Measurements from ENCODE around the gene IL4R.
"Not testable (repeated sequence)": the region's sequence is repeated elsewhere in the genome, so short reads cannot be mapped to it uniquely, and the experiment has no call there.

IL4R gene

DNA sequence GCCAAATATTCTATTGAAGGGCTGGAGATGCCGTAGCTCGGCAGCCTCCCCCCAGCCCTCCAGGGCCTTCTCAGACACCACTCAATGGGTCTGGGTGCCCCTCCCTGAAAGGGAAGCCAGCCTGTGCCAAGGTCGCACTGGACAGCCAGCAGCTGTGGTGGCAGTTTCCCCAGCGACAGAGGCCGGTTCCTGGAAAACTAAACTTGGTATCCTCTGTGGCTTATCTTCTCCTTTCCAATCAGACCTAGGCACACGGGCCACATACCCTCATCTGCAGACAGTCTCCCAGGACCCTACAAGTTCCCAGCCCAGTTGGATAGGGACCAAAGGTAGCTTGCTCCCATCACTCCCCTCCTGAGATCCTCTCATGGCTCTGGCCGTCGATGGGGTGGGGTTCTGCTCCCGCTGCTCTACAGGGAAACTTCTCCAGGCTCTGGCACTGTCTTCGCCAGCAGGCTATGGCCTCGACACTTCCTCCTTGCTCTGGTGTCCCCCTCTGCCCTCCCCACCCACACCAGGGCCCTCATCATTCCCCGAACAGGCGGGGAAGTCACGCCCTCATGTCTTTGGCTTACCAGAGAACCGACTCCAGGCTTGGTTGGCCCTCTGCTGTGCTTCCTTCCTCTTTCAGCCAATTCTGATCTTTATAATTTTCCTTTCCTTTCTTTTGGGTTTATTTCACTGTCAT is 69.9 kb downstream of the IL4R start:
- peaks cover 12% of the 10 kb centered on the region for H3K36me3 Mint-ChIP-seq (ENCODE audit: low read depth)
- H3K9me3 Mint-ChIP-seq, result peaks cover 29% of the 10 kb centered on the region
- no peak overlapping the region for H3K27ac Mint-ChIP-seq
- no peak for DNase-seq (ENCODE audit: low spot score)
- peaks cover 26% of the 10 kb centered on the region for H3K4me1 Mint-ChIP-seq (ENCODE audit: low read depth)
- no peak overlapping the region for H3K4me3 Mint-ChIP-seq
- no peaks in the 10 kb centered on the region for H3K27me3 Mint-ChIP-seq (ENCODE audit: low read depth)

DNA sequence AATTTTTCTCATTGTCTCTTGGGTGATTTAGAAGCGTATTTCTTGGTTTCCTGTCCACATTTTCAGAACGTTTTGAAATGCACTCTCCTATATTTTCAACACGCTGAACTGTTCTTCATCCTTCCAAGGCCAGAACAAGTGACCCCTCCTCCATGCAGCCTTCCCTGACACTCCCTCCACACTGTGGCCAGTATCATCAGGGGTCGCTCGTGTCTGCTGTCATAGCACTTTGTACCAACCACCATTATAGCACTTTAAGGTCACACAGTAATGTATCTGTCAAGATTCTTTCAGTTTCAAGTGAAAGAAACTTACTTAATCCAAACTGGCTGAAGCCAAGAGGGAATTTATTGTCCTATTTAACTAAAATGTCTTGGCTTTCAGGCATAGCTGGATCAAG is 70.7 kb downstream of the IL4R start:
- peaks cover 20% of the 10 kb centered on the region for H3K4me1 Mint-ChIP-seq (ENCODE audit: low read depth)
- no peak overlapping the region for H3K4me3 Mint-ChIP-seq
- no peak overlapping the region for H3K27ac Mint-ChIP-seq
- no peaks in the 10 kb centered on the region for H3K27me3 Mint-ChIP-seq (ENCODE audit: low read depth)
- no peak for DNase-seq (ENCODE audit: low spot score)
- peaks cover 13% of the 10 kb centered on the region for H3K36me3 Mint-ChIP-seq (ENCODE audit: low read depth)
- peaks cover 32% of the 10 kb centered on the region for H3K9me3 Mint-ChIP-seq

GRCh38 chr16:27385398-27385797 is 71.6 kb downstream of the IL4R start:
- H3K27ac Mint-ChIP-seq, result no peak overlapping the region
- no peaks in the 10 kb centered on the region for H3K27me3 Mint-ChIP-seq (ENCODE audit: low read depth)
- peaks cover 15% of the 10 kb centered on the region for H3K36me3 Mint-ChIP-seq (ENCODE audit: low read depth)
- peaks cover 37% of the 10 kb centered on the region for H3K9me3 Mint-ChIP-seq
- DNase-seq (ENCODE audit: low spot score), result no peak
- H3K4me3 Mint-ChIP-seq, result no peak overlapping the region
- peaks cover 18% of the 10 kb centered on the region for H3K4me1 Mint-ChIP-seq (ENCODE audit: low read depth)

- peaks cover 18% of the 10 kb centered on the region for H3K36me3 Mint-ChIP-seq (ENCODE audit: low read depth)
- H3K9me3 Mint-ChIP-seq, result peaks cover 43% of the 10 kb centered on the region
- no peaks in the 10 kb centered on the region for H3K27me3 Mint-ChIP-seq (ENCODE audit: low read depth)
- DNase-seq (ENCODE audit: low spot score), result no peak
- peaks cover 18% of the 10 kb centered on the region for H3K4me1 Mint-ChIP-seq (ENCODE audit: low read depth)
- H3K27ac Mint-ChIP-seq, result no peak overlapping the region
- H3K4me3 Mint-ChIP-seq, result no peak overlapping the region
Observed at GRCh38 chr16:27386674-27387073, 72.9 kb downstream of the IL4R start.

DNA sequence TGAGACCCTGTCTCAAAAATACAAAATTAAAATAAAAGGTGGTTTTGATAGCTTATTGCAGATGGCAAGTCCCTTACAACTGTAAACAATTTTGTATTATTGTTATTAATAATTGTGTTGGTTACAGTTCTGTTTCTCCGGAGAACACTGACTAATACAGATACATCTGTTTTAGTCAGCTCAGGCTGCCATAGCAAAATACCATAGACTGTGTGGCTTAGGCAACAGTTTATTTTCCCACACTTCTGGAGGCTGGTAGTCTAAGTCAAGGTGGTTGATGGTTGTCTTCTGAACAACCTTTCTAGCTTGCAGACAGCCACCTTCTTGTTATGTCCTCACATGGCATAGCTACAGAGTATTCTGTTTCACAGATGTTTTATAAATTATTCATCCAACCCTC is 74.0 kb downstream of the IL4R start:
- H3K27ac Mint-ChIP-seq, result no peak overlapping the region
- no peak overlapping the region for H3K4me3 Mint-ChIP-seq
- peaks cover 25% of the 10 kb centered on the region for H3K36me3 Mint-ChIP-seq (ENCODE audit: low read depth)
- DNase-seq (ENCODE audit: low spot score), result no peak
- peaks cover 53% of the 10 kb centered on the region for H3K9me3 Mint-ChIP-seq
- no peaks in the 10 kb centered on the region for H3K27me3 Mint-ChIP-seq (ENCODE audit: low read depth)
- H3K4me1 Mint-ChIP-seq (ENCODE audit: low read depth), result peaks cover 13% of the 10 kb centered on the region

GRCh38 chr16:27389272-27389961 is 75.6 kb downstream of the IL4R start:
- no peak overlapping the region for H3K4me3 Mint-ChIP-seq

GRCh38 chr16:27390151-27390550 is 76.4 kb downstream of the IL4R start:
- Mint-ChIP-seq H3K27ac (no peak overlapping the region), H3K9me3 (peaks cover 60% of the 10 kb centered on the region), H3K4me1 (ENCODE audit: low read depth) (peaks cover 22% of the 10 kb centered on the region), H3K4me3 (no peak overlapping the region), H3K27me3 (ENCODE audit: low read depth) (no peaks in the 10 kb centered on the region), H3K36me3 (ENCODE audit: low read depth) (peaks cover 29% of the 10 kb centered on the region)
- DNase-seq (ENCODE audit: low spot score), result no peak

More at GRCh38 chr16:27389272-27389961, 75.6 kb downstream of the IL4R start:
- DNase-seq (ENCODE audit: low spot score), result no peak
- Mint-ChIP-seq H3K36me3 (ENCODE audit: low read depth) (peaks cover 29% of the 10 kb centered on the region), H3K4me1 (ENCODE audit: low read depth) (peaks cover 20% of the 10 kb centered on the region), H3K9me3 (peaks cover 58% of the 10 kb centered on the region), H3K27me3 (ENCODE audit: low read depth) (no peaks in the 10 kb centered on the region), H3K27ac (no peak overlapping the region)

GRCh38 chr16:27392671-27393070 is 78.9 kb downstream of the IL4R start:
- H3K27ac Mint-ChIP-seq, result no peak overlapping the region
- H3K4me3 Mint-ChIP-seq, result no peak overlapping the region
- peaks cover 26% of the 10 kb centered on the region for H3K36me3 Mint-ChIP-seq (ENCODE audit: low read depth)
- H3K9me3 Mint-ChIP-seq, result peaks cover 59% of the 10 kb centered on the region
- peaks cover 17% of the 10 kb centered on the region for H3K4me1 Mint-ChIP-seq (ENCODE audit: low read depth)
- no peak for DNase-seq (ENCODE audit: low spot score)
- no peaks in the 10 kb centered on the region for H3K27me3 Mint-ChIP-seq (ENCODE audit: low read depth)

GRCh38 chr16:27394516-27394915 is 80.7 kb downstream of the IL4R start:
- Mint-ChIP-seq H3K4me3 (no peak overlapping the region), H3K4me1 (ENCODE audit: low read depth) (peaks cover 19% of the 10 kb centered on the region), H3K36me3 (ENCODE audit: low read depth) (peaks cover 24% of the 10 kb centered on the region), H3K9me3 (peaks cover 49% of the 10 kb centered on the region), H3K27me3 (ENCODE audit: low read depth) (no peaks in the 10 kb centered on the region), H3K27ac (no peak overlapping the region)
- DNase-seq (ENCODE audit: low spot score), result no peak

- not testable (repeated sequence) for H3K27me3 Mint-ChIP-seq (ENCODE audit: low read depth); H3K4me3 Mint-ChIP-seq; H3K27ac Mint-ChIP-seq; DNase-seq (ENCODE audit: low spot score)
- peaks cover 16% of the 10 kb centered on the region for H3K36me3 Mint-ChIP-seq (ENCODE audit: low read depth)
- peaks cover 24% of the 10 kb centered on the region for H3K9me3 Mint-ChIP-seq
- peaks cover 39% of the 10 kb centered on the region for H3K4me1 Mint-ChIP-seq (ENCODE audit: low read depth)
Observed at GRCh38 chr16:27398341-27398893, 84.6 kb downstream of the IL4R start.

DNA sequence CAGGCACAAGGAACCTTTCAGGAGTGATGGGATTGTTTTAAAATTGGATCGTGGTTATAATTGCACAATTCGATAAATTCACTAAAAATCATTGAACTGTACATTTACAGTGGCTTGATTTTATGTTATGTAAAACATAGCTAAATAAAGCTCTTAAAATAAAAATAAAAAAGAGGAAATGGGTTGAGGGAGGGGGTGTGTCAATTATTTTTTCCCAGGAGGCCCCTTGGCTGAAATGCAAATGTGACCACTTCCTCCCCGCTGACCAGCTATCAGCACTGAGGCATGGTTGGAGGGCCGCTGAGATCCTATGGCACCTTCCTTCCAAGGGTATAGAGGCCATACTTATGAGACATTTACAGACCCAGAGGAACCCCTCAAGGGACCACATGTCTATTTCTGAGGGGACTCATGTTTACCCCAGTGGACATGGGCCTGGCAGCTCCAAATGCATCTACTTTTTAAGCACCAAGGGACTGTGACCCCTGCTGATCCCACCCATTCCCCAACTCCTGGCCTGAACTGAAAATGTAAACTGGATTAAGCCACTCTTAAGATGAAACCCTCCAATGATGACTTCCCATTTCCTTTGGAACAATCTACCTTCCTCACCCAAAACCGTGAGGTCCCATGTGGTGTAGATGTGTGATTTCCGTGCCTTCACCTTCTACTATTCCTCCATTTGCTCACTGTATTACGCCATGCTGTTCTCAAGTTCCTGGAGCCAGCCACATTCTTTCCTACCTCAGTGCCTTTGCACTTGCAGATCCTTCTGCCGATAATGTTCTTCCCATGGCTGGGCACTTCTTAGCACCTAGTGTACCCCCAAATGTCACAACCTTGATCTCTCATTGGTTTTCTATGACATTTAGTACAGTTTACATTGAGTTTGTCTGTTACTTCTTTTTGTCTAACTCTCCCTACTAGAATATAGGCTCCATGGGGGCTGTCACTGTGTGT is 85.4 kb downstream of the IL4R start:
- no peak for DNase-seq (ENCODE audit: low spot score)
- peaks cover 20% of the 10 kb centered on the region for H3K9me3 Mint-ChIP-seq
- H3K4me3 Mint-ChIP-seq, result no peak overlapping the region
- no peak overlapping the region for H3K27ac Mint-ChIP-seq
- peaks cover 13% of the 10 kb centered on the region for H3K36me3 Mint-ChIP-seq (ENCODE audit: low read depth)
- H3K4me1 Mint-ChIP-seq (ENCODE audit: low read depth), result peaks cover 43% of the 10 kb centered on the region
- H3K27me3 Mint-ChIP-seq (ENCODE audit: low read depth), result no peaks in the 10 kb centered on the region

DNA sequence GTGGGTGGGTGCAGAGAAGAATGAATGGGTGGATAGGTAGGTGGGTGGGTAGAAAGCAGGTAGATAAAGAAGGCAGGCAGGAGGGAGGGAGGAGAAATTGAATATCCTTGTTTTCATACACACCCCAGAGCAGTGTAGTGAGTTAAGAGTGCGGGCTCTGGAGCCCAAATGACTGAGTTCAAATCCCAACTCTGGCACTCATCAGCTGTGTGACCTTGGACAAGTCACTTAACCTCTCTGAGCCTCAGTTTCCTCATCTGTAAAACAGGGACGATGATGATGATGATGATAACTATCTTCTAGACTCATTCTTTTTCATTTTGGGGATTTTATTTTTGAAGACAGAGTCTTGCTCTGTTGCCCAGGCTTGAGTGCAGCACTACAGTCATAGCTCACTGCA is 86.2 kb downstream of the IL4R start:
- no peaks in the 10 kb centered on the region for H3K27me3 Mint-ChIP-seq (ENCODE audit: low read depth)
- no peak overlapping the region for H3K27ac Mint-ChIP-seq
- no peak overlapping the region for H3K4me3 Mint-ChIP-seq
- H3K36me3 Mint-ChIP-seq (ENCODE audit: low read depth), result peaks cover 11% of the 10 kb centered on the region
- H3K4me1 Mint-ChIP-seq (ENCODE audit: low read depth), result peaks cover 42% of the 10 kb centered on the region
- peaks cover 12% of the 10 kb centered on the region for H3K9me3 Mint-ChIP-seq
- DNase-seq (ENCODE audit: low spot score), result no peak

- H3K27ac Mint-ChIP-seq, result peak overlapping the region; percentile 98
- H3K27me3 Mint-ChIP-seq (ENCODE audit: low read depth), result no peaks in the 10 kb centered on the region
- H3K4me1 Mint-ChIP-seq (ENCODE audit: low read depth), result peaks cover 47% of the 10 kb centered on the region
Observed at GRCh38 chr16:27400751-27401620, 87.2 kb downstream of the IL4R start.

More at GRCh38 chr16:27400751-27401620, 87.2 kb downstream of the IL4R start:
- Mint-ChIP-seq H3K4me3 (peak overlapping the region; percentile 98), H3K36me3 (ENCODE audit: low read depth) (peaks cover 11% of the 10 kb centered on the region), H3K9me3 (peaks cover 2% of the 10 kb centered on the region)
- no peak for DNase-seq (ENCODE audit: low spot score)

All from T-helper 2 cell treated with Interferon-gamma antibody and Interleukin-4, amounts not matched to agents 5 μg/mL and 100 μg/mL, for 36 hours (primary cell).